SH-SY5Y (cell line): ENCODE data around the gene HIVEP1.

Source experiments
- GATA2 ChIP-seq: IDR thresholded peaks from 2 replicates; pipeline ENCODE4 v1.6.1; 2011; ENCODE audit warnings: mild to moderate bottlenecking, low read depth, low read length
- GATA3 ChIP-seq: IDR thresholded peaks from 2 replicates; pipeline ENCODE4 v1.6.1; 2011; ENCODE audit warnings: low read depth, mild to moderate bottlenecking, low read length, moderate library complexity

DNA sequence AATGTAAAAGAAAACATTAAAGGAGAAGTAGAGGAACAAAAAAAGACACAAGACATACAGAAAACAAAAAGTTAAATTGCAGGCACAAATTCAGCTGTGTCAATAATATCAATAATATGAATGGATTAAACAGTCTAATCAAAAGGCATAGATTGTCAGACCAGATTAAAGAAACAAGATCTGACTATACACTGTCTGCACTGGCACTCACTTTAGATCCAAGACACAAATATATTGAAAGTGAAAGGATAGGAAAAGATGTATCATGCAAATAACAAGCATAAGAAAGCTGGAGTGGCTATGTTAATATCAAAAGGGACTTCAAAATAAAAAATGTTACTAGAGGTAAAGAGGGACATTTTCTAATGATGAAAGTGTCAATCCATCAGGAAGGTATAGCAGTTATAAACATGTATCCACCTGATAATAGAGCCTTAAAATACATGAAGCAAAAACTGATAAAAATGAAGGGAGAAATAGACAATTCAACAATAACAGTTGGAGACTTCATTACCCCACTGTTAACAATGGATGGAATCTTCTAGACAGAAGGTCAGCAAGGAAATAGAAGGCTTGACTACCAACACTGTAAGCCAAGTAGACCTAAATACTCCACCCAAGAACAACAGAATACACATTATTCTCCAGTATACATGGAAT, 89.7 kb downstream of the HIVEP1 start:
- TF ChIP-seq GATA2 (no peak), GATA3 (no peak)
